GM23338 (cell line): Measurements from ENCODE around the gene CFAP58. TPM values are rescaled to one million over a fixed set of nuclear protein-coding genes. Genes with fewer than 3 reads are reported as not detected.

Experiments
- ATAC-seq: fragments of 200-7000 bp; cut with Tn5 transposase; 3 replicates; pipeline ENCODE4 v1.9.1; 2020
- DNase-seq: peaks from one replicate; pipeline ENCODE4 v3.0.0-alpha.2; 2015; ENCODE audit warnings: low spot score
- H2AFZ ChIP-seq: fragments of 200-600 bp; sonication (generic); 2 replicates; pipeline ENCODE4 v1.8.0; 2016; ENCODE audit warnings: antibody characterized with exemption, mild to moderate bottlenecking, moderate library complexity
- H3F3A ChIP-seq: fragments of 200-600 bp; sonication (generic); replicated peaks from 2 replicates; pipeline ENCODE4 v1.8.0; 2017; ENCODE audit warnings: antibody characterized with exemption, mixed run types, low read depth
- H3K27ac ChIP-seq: fragments of 200-600 bp; sonication (generic); 2 replicates; pipeline ENCODE4 v1.6.1; 2016; ENCODE audit warnings: low read depth
- H3K27me3 ChIP-seq: fragments of 200-600 bp; sonication (generic); 2 replicates; pipeline ENCODE4 v1.8.0; 2016; ENCODE audit warnings: mild to moderate bottlenecking, mixed run types, moderate library complexity; ENCODE audit not compliant: insufficient read depth
- H3K36me3 ChIP-seq: fragments of 200-600 bp; sonication (generic); 2 replicates; pipeline ENCODE4 v1.8.0; 2016; ENCODE audit warnings: mild to moderate bottlenecking; ENCODE audit not compliant: insufficient read depth
- H3K4me1 ChIP-seq: fragments of 200-600 bp; sonication (generic); 2 replicates; pipeline ENCODE4 v1.8.0; 2016; ENCODE audit warnings: mild to moderate bottlenecking, moderate library complexity; ENCODE audit not compliant: insufficient read depth
- H3K4me2 ChIP-seq: fragments of 200-600 bp; sonication (generic); 2 replicates; pipeline ENCODE4 v1.7.1; 2017; ENCODE audit warnings: mixed run types
- H3K4me3 ChIP-seq: fragments of 200-600 bp; sonication (generic); 2 replicates; pipeline ENCODE4 v1.6.1; 2016; ENCODE audit warnings: mixed run types
- H3K79me2 ChIP-seq: fragments of 200-600 bp; sonication (generic); replicated peaks from 2 replicates; pipeline ENCODE4 v1.8.0; 2017; ENCODE audit warnings: mild to moderate bottlenecking; ENCODE audit not compliant: insufficient read depth
- H3K9me2 ChIP-seq: fragments of 200-600 bp; sonication (generic); 2 replicates; pipeline ENCODE4 v1.8.0; 2017; ENCODE audit not compliant: insufficient read depth
- H4K20me1 ChIP-seq: fragments of 200-600 bp; sonication (generic); replicated peaks from 2 replicates; pipeline ENCODE4 v1.8.0; 2017; ENCODE audit warnings: mild to moderate bottlenecking; ENCODE audit not compliant: insufficient read depth
- H3K27ac Mint-ChIP-seq: 2 replicates; pipeline ENCODE4 v1.8.0; 2020; ENCODE audit warnings: inconsistent platforms, mild to moderate bottlenecking, moderate library complexity, mixed read lengths
- H3K27me3 Mint-ChIP-seq: 3 replicates; pipeline ENCODE4 v1.8.0; 2022; ENCODE audit warnings: low read depth, mild to moderate bottlenecking, moderate library complexity, mixed read lengths, inconsistent platforms; ENCODE audit not compliant: insufficient read depth, poor library complexity
- H3K36me3 Mint-ChIP-seq: 3 replicates; pipeline ENCODE4 v1.8.0; 2021; ENCODE audit warnings: low read depth, mild to moderate bottlenecking, inconsistent platforms, moderate library complexity, mixed read lengths
- H3K4me1 Mint-ChIP-seq: 3 replicates; pipeline ENCODE4 v1.8.0; 2020; ENCODE audit warnings: mild to moderate bottlenecking, inconsistent platforms, mixed read lengths
- H3K4me3 Mint-ChIP-seq: 3 replicates; pipeline ENCODE4 v1.8.0; 2021; ENCODE audit warnings: moderate library complexity, mild to moderate bottlenecking, inconsistent platforms, mixed read lengths
- H3K9me3 Mint-ChIP-seq: 3 replicates; pipeline ENCODE4 v1.8.0; 2020; ENCODE audit warnings: moderate library complexity, mild to moderate bottlenecking, inconsistent platforms, mixed read lengths
- CREB1 ChIP-seq: fragments of 250-450 bp; sonication (Bioruptor Pico); IDR thresholded peaks from 2 replicates; pipeline ENCODE4 v1.5.0; 2020; ENCODE audit warnings: low read depth, mild to moderate bottlenecking, moderate library complexity
- ETS1 ChIP-seq: IDR thresholded peaks from 2 replicates; pipeline ENCODE4 v1.6.1; 2016; ENCODE audit warnings: antibody characterized with exemption
- EZH2phosphoT487 ChIP-seq: fragments of 200-600 bp; sonication (generic); IDR thresholded peaks from one replicate; pipeline ENCODE4 v1.8.1; 2018; ENCODE audit warnings: antibody characterized with exemption; ENCODE audit not compliant: unreplicated experiment
- JUNB ChIP-seq: IDR thresholded peaks from one replicate; pipeline ENCODE4 v1.6.1; 2016; ENCODE audit warnings: antibody characterized with exemption; ENCODE audit not compliant: unreplicated experiment
- NANOG ChIP-seq: IDR thresholded peaks from 2 replicates; pipeline ENCODE4 v1.6.1; 2016; ENCODE audit warnings: antibody characterized with exemption, borderline replicate concordance
- POLR2AphosphoS5 ChIP-seq: IDR thresholded peaks from 2 replicates; pipeline ENCODE4 v1.6.1; 2016; ENCODE audit warnings: antibody characterized with exemption, low read depth
- STAT1 ChIP-seq: IDR thresholded peaks from one replicate; pipeline ENCODE4 v1.6.1; 2016; ENCODE audit warnings: antibody characterized with exemption; ENCODE audit not compliant: unreplicated experiment
- ZNF114 ChIP-seq: fragments of 250-450 bp; sonication (Bioruptor Pico); IDR thresholded peaks from 2 replicates; pipeline ENCODE4 v1.5.0; 2020; ENCODE audit warnings: mild to moderate bottlenecking, moderate library complexity
- ZNF331 ChIP-seq: fragments of 250-450 bp; sonication (Bioruptor Pico); IDR thresholded peaks from 2 replicates; pipeline ENCODE4 v1.5.0; 2020; ENCODE audit warnings: low read depth, mild to moderate bottlenecking, moderate library complexity
- polyA plus RNA-seq: library from polyadenylated mRNA; unstranded; fragments of >200 nt; fragmentation: Nextera tagmentation; extraction: Ambion mirVana; gene quantifications from 2 replicates; pipeline ENCODE4 v1.2.1, GENCODE V29; 2016
- total RNA-seq: library from RNA; depleted of rRNA; stranded (reverse); fragments of >200 nt; shearing (Covaris generic); gene quantifications from 2 replicates; pipeline ENCODE4 v1.2.3, GENCODE V29; 2014
- TF ChIP-seq, protein P1 (sequence below), 2 experiments: fragments of 200-600 bp in 1 of 2; sonication (generic) in 1 of 2; conservative IDR thresholded peaks; 2 replicates each; pipeline versions ENCODE4 v1.5.1 to v1.6.1; 2016 to 2017; ENCODE audit warnings: antibody characterized with exemption in 2 of 2, low read depth in 2 of 2, mild to moderate bottlenecking in 2 of 2, moderate library complexity in 1 of 2
- TF ChIP-seq, protein P2 (sequence below): fragments of 250-450 bp; sonication (Bioruptor Pico); IDR thresholded peaks from 2 replicates; pipeline ENCODE4 v1.5.0; 2020; ENCODE audit warnings: mild to moderate bottlenecking, moderate library complexity
- TF ChIP-seq, protein P3 (sequence below): IDR thresholded peaks from one replicate; pipeline ENCODE4 v1.6.1; 2018; ENCODE audit warnings: antibody characterized with exemption; ENCODE audit not compliant: unreplicated experiment

Gene CFAP58
- total and polyA plus RNA-seq, 2 experiments from 2014 or later = 0.63 to 0.89 TPM

DNA sequence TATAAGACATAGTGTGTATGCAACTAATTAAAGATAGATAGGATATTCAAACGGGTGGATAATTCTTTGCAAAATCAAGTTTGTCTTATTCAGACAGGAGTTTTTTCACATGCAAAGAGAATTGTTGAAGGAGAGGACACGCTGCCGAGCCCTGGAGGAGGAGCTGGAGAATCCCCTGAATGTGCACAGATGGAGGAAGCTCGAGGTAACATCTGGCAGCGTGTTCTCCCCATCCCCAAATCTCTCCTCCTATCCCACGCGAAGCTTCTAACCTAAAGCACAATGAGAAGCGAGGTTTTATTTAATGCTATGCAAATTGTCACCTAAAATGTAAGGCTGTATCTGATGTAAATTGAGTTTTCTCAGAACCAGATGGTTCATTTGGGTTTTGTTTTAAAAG lies 50.0 kb downstream of the CFAP58 start:
- Histone ChIP-seq H3F3A (no peaks in the 10 kb centered on the region), H3K79me2 (no peaks in the 10 kb centered on the region), H3K9me2 (no peaks in the 10 kb centered on the region), H3K4me1 (0 out of 2 replicates have a peak, but pooled peaks cover 6% of the 10 kb centered on the region), H3K36me3 (no peaks in the 10 kb centered on the region), H3K4me2 (no peak overlapping the region), H2AFZ (no peak overlapping the region), H3K4me3 (no peak overlapping the region), H3K27me3 (no peaks in the 10 kb centered on the region), H3K27ac (no peak overlapping the region), H4K20me1 (no peaks in the 10 kb centered on the region)
- Mint-ChIP-seq H3K4me3 (no peak overlapping the region), H3K4me1 (peaks cover 8% of the 10 kb centered on the region), H3K27me3 (no peaks in the 10 kb centered on the region), H3K36me3 (no peaks in the 10 kb centered on the region), H3K27ac (no peak overlapping the region), H3K9me3 (no peaks in the 10 kb centered on the region)
- ATAC-seq (no peak), DNase-seq (no peak)
- TF ChIP-seq POLR2AphosphoS5 = no peak
- TF ChIP-seq, protein P1, sequence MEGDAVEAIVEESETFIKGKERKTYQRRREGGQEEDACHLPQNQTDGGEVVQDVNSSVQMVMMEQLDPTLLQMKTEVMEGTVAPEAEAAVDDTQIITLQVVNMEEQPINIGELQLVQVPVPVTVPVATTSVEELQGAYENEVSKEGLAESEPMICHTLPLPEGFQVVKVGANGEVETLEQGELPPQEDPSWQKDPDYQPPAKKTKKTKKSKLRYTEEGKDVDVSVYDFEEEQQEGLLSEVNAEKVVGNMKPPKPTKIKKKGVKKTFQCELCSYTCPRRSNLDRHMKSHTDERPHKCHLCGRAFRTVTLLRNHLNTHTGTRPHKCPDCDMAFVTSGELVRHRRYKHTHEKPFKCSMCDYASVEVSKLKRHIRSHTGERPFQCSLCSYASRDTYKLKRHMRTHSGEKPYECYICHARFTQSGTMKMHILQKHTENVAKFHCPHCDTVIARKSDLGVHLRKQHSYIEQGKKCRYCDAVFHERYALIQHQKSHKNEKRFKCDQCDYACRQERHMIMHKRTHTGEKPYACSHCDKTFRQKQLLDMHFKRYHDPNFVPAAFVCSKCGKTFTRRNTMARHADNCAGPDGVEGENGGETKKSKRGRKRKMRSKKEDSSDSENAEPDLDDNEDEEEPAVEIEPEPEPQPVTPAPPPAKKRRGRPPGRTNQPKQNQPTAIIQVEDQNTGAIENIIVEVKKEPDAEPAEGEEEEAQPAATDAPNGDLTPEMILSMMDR (conservative IDR thresholded peaks at IDR 0.05; ENCODE audit: low read depth in 2 of 2) = no peak
- TF ChIP-seq EZH2phosphoT487 = no peak
- no peak for TF ChIP-seq ZNF114 (CRISPR knock-in tag)
- no peak for TF ChIP-seq NANOG
- TF ChIP-seq CREB1 = no peak
- TF ChIP-seq, protein P2, sequence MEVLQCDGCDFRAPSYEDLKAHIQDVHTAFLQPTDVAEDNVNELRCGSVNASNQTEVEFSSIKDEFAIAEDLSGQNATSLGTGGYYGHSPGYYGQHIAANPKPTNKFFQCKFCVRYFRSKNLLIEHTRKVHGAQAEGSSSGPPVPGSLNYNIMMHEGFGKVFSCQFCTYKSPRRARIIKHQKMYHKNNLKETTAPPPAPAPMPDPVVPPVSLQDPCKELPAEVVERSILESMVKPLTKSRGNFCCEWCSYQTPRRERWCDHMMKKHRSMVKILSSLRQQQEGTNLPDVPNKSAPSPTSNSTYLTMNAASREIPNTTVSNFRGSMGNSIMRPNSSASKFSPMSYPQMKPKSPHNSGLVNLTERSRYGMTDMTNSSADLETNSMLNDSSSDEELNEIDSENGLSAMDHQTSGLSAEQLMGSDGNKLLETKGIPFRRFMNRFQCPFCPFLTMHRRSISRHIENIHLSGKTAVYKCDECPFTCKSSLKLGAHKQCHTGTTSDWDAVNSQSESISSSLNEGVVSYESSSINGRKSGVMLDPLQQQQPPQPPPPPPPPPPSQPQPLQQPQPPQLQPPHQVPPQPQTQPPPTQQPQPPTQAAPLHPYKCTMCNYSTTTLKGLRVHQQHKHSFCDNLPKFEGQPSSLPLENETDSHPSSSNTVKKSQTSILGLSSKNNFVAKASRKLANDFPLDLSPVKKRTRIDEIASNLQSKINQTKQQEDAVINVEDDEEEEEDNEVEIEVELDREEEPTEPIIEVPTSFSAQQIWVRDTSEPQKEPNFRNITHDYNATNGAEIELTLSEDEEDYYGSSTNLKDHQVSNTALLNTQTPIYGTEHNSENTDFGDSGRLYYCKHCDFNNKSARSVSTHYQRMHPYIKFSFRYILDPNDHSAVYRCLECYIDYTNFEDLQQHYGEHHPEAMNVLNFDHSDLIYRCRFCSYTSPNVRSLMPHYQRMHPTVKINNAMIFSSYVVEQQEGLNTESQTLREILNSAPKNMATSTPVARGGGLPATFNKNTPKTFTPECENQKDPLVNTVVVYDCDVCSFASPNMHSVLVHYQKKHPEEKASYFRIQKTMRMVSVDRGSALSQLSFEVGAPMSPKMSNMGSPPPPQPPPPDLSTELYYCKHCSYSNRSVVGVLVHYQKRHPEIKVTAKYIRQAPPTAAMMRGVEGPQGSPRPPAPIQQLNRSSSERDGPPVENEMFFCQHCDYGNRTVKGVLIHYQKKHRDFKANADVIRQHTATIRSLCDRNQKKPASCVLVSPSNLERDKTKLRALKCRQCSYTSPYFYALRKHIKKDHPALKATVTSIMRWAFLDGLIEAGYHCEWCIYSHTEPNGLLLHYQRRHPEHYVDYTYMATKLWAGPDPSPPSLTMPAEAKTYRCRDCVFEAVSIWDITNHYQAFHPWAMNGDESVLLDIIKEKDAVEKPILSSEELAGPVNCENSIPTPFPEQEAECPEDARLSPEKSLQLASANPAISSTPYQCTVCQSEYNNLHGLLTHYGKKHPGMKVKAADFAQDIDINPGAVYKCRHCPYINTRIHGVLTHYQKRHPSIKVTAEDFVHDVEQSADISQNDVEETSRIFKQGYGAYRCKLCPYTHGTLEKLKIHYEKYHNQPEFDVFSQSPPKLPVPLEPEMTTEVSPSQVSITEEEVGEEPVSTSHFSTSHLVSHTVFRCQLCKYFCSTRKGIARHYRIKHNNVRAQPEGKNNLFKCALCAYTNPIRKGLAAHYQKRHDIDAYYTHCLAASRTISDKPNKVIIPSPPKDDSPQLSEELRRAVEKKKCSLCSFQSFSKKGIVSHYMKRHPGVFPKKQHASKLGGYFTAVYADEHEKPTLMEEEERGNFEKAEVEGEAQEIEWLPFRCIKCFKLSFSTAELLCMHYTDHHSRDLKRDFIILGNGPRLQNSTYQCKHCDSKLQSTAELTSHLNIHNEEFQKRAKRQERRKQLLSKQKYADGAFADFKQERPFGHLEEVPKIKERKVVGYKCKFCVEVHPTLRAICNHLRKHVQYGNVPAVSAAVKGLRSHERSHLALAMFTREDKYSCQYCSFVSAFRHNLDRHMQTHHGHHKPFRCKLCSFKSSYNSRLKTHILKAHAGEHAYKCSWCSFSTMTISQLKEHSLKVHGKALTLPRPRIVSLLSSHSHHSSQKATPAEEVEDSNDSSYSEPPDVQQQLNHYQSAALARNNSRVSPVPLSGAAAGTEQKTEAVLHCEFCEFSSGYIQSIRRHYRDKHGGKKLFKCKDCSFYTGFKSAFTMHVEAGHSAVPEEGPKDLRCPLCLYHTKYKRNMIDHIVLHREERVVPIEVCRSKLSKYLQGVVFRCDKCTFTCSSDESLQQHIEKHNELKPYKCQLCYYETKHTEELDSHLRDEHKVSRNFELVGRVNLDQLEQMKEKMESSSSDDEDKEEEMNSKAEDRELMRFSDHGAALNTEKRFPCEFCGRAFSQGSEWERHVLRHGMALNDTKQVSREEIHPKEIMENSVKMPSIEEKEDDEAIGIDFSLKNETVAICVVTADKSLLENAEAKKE (CRISPR knock-in tag) = no peak
- no peak for TF ChIP-seq STAT1
- TF ChIP-seq ZNF331 (CRISPR knock-in tag) = no peak
- TF ChIP-seq ETS1 = no peak
- no peak for TF ChIP-seq JUNB
- TF ChIP-seq, protein P3, sequence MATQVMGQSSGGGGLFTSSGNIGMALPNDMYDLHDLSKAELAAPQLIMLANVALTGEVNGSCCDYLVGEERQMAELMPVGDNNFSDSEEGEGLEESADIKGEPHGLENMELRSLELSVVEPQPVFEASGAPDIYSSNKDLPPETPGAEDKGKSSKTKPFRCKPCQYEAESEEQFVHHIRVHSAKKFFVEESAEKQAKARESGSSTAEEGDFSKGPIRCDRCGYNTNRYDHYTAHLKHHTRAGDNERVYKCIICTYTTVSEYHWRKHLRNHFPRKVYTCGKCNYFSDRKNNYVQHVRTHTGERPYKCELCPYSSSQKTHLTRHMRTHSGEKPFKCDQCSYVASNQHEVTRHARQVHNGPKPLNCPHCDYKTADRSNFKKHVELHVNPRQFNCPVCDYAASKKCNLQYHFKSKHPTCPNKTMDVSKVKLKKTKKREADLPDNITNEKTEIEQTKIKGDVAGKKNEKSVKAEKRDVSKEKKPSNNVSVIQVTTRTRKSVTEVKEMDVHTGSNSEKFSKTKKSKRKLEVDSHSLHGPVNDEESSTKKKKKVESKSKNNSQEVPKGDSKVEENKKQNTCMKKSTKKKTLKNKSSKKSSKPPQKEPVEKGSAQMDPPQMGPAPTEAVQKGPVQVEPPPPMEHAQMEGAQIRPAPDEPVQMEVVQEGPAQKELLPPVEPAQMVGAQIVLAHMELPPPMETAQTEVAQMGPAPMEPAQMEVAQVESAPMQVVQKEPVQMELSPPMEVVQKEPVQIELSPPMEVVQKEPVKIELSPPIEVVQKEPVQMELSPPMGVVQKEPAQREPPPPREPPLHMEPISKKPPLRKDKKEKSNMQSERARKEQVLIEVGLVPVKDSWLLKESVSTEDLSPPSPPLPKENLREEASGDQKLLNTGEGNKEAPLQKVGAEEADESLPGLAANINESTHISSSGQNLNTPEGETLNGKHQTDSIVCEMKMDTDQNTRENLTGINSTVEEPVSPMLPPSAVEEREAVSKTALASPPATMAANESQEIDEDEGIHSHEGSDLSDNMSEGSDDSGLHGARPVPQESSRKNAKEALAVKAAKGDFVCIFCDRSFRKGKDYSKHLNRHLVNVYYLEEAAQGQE = no peak
